Mammary epithelial cell (primary cell): ENCODE measurements around the gene KLHL15.

ENCODE experiments used
- EZH2 ChIP-seq: IDR thresholded peaks from 2 replicates; pipeline ENCODE4 v1.6.1; 2012; ENCODE audit warnings: low read length, inconsistent platforms, borderline replicate concordance
- TF ChIP-seq, protein P1 (sequence below), 2 donors: IDR thresholded peaks in 1 of 2; conservative IDR thresholded peaks in 1 of 2; 2 replicates each; pipeline ENCODE4 v1.5.1; 2011 to 2012; ENCODE audit warnings: inconsistent platforms in 2 of 2, low read length in 2 of 2, mild to moderate bottlenecking in 2 of 2, control low read depth in 1 of 2, low read depth in 1 of 2; ENCODE audit not compliant: insufficient read depth in 1 of 2; ENCODE audit errors: extremely low read depth in 1 of 2

DNA sequence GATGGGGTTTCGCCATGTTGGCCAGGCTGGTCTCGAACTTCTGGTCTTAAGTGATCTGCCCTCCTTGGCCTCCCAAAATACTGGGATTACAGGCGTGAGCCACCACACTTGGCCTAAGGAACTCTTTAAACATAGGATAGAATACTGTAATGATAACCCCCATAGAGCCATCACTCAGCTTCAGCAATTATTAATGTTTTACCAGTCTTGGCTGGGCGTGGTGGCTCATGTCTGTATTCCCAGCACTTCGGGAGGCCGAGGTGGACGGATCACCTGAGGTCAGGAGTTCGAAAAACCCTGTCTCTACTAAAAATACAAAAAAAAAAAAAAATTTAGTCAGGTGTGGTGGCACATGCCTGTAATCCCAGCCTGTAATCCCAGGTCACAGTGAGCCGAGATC lies 42.9 kb upstream of the KLHL15 start:
- TF ChIP-seq, protein P1, sequence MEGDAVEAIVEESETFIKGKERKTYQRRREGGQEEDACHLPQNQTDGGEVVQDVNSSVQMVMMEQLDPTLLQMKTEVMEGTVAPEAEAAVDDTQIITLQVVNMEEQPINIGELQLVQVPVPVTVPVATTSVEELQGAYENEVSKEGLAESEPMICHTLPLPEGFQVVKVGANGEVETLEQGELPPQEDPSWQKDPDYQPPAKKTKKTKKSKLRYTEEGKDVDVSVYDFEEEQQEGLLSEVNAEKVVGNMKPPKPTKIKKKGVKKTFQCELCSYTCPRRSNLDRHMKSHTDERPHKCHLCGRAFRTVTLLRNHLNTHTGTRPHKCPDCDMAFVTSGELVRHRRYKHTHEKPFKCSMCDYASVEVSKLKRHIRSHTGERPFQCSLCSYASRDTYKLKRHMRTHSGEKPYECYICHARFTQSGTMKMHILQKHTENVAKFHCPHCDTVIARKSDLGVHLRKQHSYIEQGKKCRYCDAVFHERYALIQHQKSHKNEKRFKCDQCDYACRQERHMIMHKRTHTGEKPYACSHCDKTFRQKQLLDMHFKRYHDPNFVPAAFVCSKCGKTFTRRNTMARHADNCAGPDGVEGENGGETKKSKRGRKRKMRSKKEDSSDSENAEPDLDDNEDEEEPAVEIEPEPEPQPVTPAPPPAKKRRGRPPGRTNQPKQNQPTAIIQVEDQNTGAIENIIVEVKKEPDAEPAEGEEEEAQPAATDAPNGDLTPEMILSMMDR (conservative IDR thresholded peaks at IDR 0.05 in 1 of 2, IDR thresholded peaks at IDR 0.05 in 1 of 2; ENCODE audit: extremely low read depth in 1 of 2, insufficient read depth in 1 of 2, low read depth in 1 of 2, low read length in 2 of 2), result no peak
- no peak for TF ChIP-seq EZH2
